ENCODE measurements around the gene ATP4A.

DNA sequence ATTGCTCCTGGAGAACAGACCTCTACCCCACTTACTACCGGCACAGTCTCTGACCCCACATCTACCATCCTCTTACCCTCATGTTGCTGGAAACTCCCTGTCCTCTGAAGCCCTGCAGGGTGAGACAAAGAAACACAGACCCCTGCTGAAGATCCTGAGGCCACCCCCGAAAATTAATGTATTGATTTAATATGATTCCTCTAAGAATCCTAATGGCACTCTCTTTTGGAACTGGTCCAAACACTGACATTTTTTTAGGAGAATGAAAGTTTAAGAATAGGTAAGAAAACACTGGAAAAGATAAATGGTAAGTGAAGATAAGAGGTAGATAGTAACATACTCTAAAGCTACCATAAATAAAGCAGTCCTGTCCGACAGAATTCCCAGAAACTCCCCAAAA is 55.3 kb downstream of the ATP4A start:
- TF ChIP-seq, protein P1, sequence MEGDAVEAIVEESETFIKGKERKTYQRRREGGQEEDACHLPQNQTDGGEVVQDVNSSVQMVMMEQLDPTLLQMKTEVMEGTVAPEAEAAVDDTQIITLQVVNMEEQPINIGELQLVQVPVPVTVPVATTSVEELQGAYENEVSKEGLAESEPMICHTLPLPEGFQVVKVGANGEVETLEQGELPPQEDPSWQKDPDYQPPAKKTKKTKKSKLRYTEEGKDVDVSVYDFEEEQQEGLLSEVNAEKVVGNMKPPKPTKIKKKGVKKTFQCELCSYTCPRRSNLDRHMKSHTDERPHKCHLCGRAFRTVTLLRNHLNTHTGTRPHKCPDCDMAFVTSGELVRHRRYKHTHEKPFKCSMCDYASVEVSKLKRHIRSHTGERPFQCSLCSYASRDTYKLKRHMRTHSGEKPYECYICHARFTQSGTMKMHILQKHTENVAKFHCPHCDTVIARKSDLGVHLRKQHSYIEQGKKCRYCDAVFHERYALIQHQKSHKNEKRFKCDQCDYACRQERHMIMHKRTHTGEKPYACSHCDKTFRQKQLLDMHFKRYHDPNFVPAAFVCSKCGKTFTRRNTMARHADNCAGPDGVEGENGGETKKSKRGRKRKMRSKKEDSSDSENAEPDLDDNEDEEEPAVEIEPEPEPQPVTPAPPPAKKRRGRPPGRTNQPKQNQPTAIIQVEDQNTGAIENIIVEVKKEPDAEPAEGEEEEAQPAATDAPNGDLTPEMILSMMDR (IDR thresholded peaks at IDR 0.05): no peak
- TF ChIP-seq POLR2A (IDR thresholded peaks at IDR 0.05): no peak
